Brain microvascular endothelial cell (primary cell): ENCODE measurements around the gene HMGN1.

Experiments used
- DNase-seq: peaks from one replicate; pipeline ENCODE4 v3.0.0-alpha.2; 2020
- H3K27ac ChIP-seq: fragments of 250-450 bp; sonication (Bioruptor Pico); 2 replicates; pipeline ENCODE4 v1.5.1; 2020; ENCODE audit warnings: mild to moderate bottlenecking, moderate library complexity
- H3K27me3 ChIP-seq: fragments of 250-450 bp; sonication (Bioruptor Pico); replicated peaks from 2 replicates; pipeline ENCODE4 v1.5.1; 2020; ENCODE audit warnings: mild to moderate bottlenecking
- H3K36me3 ChIP-seq: fragments of 250-450 bp; sonication (Bioruptor Pico); replicated peaks from 2 replicates; pipeline ENCODE4 v1.5.1; 2020; ENCODE audit warnings: mild to moderate bottlenecking
- H3K4me3 ChIP-seq: 2 replicates; pipeline ENCODE4 v1.5.1; 2011; ENCODE audit warnings: low read depth, mild to moderate bottlenecking, control low read depth, low read length, moderate library complexity
- in situ Hi-C: cut with HindIII; loops from 2 replicates; pipeline ENCODE4 v1.10.0; 2017; ENCODE audit warnings: low sequenced_read_pairs, low pct_ligation_motif_present
- TF ChIP-seq, protein P1 (sequence below): IDR thresholded peaks from 2 replicates; pipeline ENCODE4 v1.5.1; 2011; ENCODE audit warnings: low read depth, mild to moderate bottlenecking, moderate library complexity, low read length, control low read depth, inconsistent platforms; ENCODE audit errors: missing control alignments

Gene HMGN1

DNA sequence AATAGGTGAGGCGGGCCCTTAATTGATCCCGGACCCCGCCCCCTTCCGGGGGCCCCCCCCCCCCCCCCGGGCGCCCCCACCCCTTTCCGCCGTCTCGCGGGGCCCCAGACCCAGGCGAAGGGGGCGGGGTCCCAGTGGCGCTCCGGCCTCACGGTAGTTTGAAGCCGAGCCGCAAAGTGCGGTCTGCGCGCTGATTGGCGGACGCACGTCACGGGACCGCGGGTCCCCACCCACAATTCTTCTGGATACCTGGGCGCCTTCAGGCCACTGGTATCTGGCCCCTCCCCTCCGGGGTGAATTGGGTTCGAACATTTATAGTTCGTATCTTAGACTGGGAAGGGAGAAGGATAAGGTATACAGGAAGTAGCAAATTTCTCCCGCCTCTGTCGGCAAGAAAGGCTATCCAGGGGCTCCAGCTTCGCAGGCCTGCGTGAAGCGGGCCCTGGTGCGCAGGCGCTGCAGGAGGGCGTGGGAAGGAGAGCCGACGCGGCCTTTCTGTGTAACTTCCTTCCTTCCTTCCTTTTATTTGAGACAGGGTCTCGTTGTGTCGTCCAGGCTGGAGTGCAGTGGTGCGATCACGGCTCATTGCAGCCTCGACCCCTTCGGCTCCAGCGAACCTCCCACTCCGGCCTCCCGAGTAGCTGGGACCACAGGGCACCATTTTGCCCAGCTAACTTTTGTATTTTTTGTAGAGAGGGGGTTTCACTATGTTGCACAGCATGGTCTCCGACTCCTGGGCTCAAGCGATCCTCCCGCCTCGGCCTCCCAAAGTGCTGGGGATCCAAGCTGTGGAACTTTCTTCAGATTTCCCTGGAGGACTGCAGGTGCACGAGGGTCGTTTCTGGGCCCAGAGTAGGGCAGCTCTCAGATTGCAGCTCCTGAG lies 564 bp upstream of the HMGN1 start:
- Histone ChIP-seq H3K4me3 (peak overlapping the region; percentile 61), H3K27me3 (no peaks in the 10 kb centered on the region), H3K36me3 (peaks cover 15% of the 10 kb centered on the region), H3K27ac (peak overlapping the region; percentile 35)
- TF ChIP-seq, protein P1, sequence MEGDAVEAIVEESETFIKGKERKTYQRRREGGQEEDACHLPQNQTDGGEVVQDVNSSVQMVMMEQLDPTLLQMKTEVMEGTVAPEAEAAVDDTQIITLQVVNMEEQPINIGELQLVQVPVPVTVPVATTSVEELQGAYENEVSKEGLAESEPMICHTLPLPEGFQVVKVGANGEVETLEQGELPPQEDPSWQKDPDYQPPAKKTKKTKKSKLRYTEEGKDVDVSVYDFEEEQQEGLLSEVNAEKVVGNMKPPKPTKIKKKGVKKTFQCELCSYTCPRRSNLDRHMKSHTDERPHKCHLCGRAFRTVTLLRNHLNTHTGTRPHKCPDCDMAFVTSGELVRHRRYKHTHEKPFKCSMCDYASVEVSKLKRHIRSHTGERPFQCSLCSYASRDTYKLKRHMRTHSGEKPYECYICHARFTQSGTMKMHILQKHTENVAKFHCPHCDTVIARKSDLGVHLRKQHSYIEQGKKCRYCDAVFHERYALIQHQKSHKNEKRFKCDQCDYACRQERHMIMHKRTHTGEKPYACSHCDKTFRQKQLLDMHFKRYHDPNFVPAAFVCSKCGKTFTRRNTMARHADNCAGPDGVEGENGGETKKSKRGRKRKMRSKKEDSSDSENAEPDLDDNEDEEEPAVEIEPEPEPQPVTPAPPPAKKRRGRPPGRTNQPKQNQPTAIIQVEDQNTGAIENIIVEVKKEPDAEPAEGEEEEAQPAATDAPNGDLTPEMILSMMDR: no peak
- DNase-seq: peak; percentile 92
- in situ Hi-C loops: no loop called here

DNA sequence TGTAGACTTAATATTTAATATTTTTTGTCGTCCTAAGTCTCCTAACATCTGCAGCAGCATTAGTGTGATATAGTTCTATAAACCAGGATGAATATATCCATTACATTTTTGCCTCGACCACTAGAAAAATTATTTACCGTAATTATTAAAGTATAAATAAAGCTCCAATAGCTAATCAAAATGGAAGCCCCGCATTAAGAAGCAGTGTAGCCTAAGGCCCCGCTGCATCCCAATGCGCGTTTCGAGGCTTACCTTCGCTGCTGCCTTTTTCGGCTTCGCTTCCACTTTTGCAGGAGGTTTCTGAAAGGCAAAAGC lies 891 bp downstream of the HMGN1 start:
- H3K4me3 ChIP-seq: peak overlapping the region; percentile 92
- H3K36me3 ChIP-seq: peaks cover 27% of the 10 kb centered on the region
- peak overlapping the region; percentile 89 for H3K27ac ChIP-seq
- no peaks in the 10 kb centered on the region for H3K27me3 ChIP-seq
- DNase-seq: no peak
- in situ Hi-C loops: no loop called here
- TF ChIP-seq, protein P1: no peak

DNA sequence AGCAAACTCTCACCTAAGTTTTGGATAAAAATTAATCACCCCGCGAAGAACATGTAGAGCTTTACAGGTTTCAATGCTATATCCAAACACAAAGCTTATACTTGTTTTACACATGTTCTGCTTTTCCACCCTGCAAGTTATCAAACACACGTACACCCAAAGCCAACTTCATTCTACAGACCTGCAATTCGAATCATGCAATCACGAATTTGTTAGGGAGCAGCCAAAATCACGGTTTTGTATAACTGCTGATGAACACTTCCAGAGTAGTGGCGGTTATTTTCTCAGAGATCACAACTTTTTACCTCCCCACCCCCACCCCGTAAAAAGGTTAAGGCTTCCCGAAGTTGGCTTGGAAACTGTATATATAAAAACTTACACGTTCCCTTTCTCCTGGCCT lies 1.4 kb downstream of the HMGN1 start:
- H3K4me3 ChIP-seq: peak overlapping the region; percentile 92

DNA sequence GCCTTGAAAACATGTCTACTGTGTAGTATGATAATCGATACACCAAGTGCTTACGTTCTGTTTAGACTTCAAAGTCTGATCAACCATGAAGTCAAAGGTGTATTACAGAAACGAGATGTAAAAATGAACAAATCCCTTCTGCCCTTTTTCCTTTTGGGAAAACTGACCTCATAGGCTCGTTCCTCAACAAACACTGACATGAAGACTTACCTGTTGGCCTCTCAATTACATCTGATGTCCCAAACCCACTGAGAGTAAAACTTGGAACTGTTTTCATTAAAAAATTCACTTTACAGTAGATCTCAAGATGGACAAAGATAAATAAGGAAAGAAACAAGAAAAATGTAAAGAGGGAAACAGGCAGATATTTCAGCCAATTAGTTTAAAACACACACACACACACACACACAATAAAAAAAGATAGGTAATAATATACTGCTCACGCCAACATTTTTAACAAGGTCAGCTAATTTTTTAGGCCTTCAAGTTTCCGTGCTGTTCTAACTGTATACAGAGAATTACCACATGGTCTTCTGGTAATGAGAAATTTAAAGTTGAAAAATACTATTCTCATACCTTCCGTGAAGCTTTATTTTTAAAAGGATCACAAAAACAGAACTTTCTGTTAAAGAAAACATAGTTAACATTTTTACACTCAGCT lies 2.1 kb downstream of the HMGN1 start:
- no peak overlapping the region for H3K27ac ChIP-seq
- H3K27me3 ChIP-seq: no peaks in the 10 kb centered on the region
- no peak for DNase-seq
- in situ Hi-C loops: no loop called here
- TF ChIP-seq, protein P1: no peak
- peak overlapping the region; percentile 92 for H3K4me3 ChIP-seq
- H3K36me3 ChIP-seq: peaks cover 34% of the 10 kb centered on the region

More for the DNA sequence above, 1.4 kb downstream of the HMGN1 start:
- H3K27ac ChIP-seq: no peak overlapping the region
- in situ Hi-C loops: no loop called here
- peaks cover 28% of the 10 kb centered on the region for H3K36me3 ChIP-seq
- TF ChIP-seq, protein P1: no peak
- no peaks in the 10 kb centered on the region for H3K27me3 ChIP-seq
- no peak for DNase-seq

DNA sequence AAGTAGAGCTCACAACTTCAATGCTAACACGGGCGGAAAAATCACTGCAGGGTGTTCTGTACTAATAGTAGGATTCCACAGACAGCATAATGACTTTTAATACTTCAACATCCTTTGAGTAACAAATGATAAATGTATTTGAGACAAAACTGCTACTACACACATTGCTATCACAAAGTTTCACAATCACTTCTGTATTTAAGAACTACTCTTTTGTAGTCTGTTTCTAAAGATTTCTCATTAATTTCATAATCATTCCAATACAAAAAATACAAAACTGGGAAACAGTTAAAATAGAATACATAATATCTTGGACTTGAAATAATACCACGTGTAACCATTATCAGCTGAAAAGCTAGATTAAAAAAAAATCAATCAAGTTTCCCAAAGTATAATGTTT lies 2.7 kb downstream of the HMGN1 start:
- peak overlapping the region; percentile 92 for H3K4me3 ChIP-seq
- peaks cover 40% of the 10 kb centered on the region for H3K36me3 ChIP-seq
- DNase-seq: no peak
- H3K27ac ChIP-seq: no peak overlapping the region
- TF ChIP-seq, protein P1: no peak
- no peaks in the 10 kb centered on the region for H3K27me3 ChIP-seq
- in situ Hi-C loops: no loop called here
